SH-SY5Y (cell line): Measurements from ENCODE around the gene INSIG2.

ENCODE experiments used
- GATA2 ChIP-seq: IDR thresholded peaks from 2 replicates; pipeline ENCODE4 v1.6.1; 2011; ENCODE audit warnings: mild to moderate bottlenecking, low read depth, low read length
- GATA3 ChIP-seq: IDR thresholded peaks from 2 replicates; pipeline ENCODE4 v1.6.1; 2011; ENCODE audit warnings: low read depth, mild to moderate bottlenecking, low read length, moderate library complexity

DNA sequence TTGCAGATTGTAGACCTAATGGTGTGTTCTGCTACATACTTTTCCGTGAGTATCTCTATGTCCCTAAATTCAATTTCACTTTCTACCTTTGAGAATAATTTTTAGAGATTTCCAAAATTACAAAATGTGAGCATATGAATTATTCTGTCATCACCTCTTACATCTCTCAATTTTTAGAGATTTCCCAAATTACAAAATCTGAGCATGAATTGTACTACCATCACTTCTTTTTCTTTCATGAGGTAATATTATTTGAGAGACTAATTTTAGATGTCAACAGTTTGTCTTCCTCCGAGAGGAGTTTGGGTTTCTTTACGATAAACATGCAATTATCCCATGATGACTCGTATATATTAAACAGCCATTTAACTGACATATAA lies 32.1 kb downstream of the INSIG2 start:
- TF ChIP-seq GATA2: no peak
- no peak for TF ChIP-seq GATA3
